Parathyroid adenoma (tissue), 2 donors: ENCODE measurements around the gene SOBP.

Source experiments
- H2AFZ ChIP-seq: fragments of 300-600 bp; sonication (generic); one replicate; pipeline ENCODE4 v1.7.0; 2017; ENCODE audit warnings: antibody characterized with exemption, mild to moderate bottlenecking
- H3K27ac ChIP-seq: fragments of 300-600 bp; sonication (generic); one replicate; pipeline ENCODE4 v1.7.0; 2017
- H3K27me3 ChIP-seq: fragments of 300-600 bp; sonication (generic); one replicate; pipeline ENCODE4 v1.7.0; 2017; ENCODE audit warnings: low read length; ENCODE audit not compliant: control insufficient read depth, insufficient read depth
- H3K36me3 ChIP-seq: fragments of 300-600 bp; sonication (generic); one replicate; pipeline ENCODE4 v1.7.0; 2017; ENCODE audit warnings: low read length; ENCODE audit not compliant: control insufficient read depth, insufficient read depth
- H3K4me1 ChIP-seq: fragments of 300-600 bp; sonication (generic); one replicate; pipeline ENCODE4 v1.7.0; 2017; ENCODE audit warnings: control low read depth
- H3K4me2 ChIP-seq: fragments of 300-600 bp; sonication (generic); one replicate; pipeline ENCODE4 v1.7.0; 2017; ENCODE audit warnings: low read length
- H3K4me3 ChIP-seq: fragments of 300-600 bp; sonication (generic); one replicate; pipeline ENCODE4 v1.7.0; 2017; ENCODE audit warnings: low read depth, low read length
- H3K79me2 ChIP-seq: fragments of 300-600 bp; sonication (generic); one replicate; pipeline ENCODE4 v1.7.0; 2017; ENCODE audit warnings: control low read depth
- H3K9ac ChIP-seq: fragments of 300-600 bp; sonication (generic); one replicate; pipeline ENCODE4 v1.7.0; 2017; ENCODE audit warnings: mild to moderate bottlenecking
- H3K9me3 ChIP-seq: fragments of 300-600 bp; sonication (generic); one replicate; pipeline ENCODE4 v1.7.0; 2017; ENCODE audit warnings: low read length; ENCODE audit not compliant: control insufficient read depth
- TF ChIP-seq, protein P1 (sequence below): fragments of 300-600 bp; sonication (generic); IDR thresholded peaks from one replicate; pipeline ENCODE4 v1.7.0; 2017; ENCODE audit warnings: antibody characterized with exemption, mild to moderate bottlenecking
- donor health status: primary hyperparathyroidism.

SOBP gene

GRCh38 chr6:107585815-107586435, 96.0 kb downstream of the SOBP start:
- H3K4me3 ChIP-seq = no peak overlapping the region
- H3K27ac ChIP-seq = no peak overlapping the region
- no peaks in the 10 kb centered on the region for H3K4me1 ChIP-seq
- H3K27me3 ChIP-seq = no peaks in the 10 kb centered on the region
- no peak overlapping the region for H3K4me2 ChIP-seq
- H3K36me3 ChIP-seq = no peaks in the 10 kb centered on the region
- no peaks in the 10 kb centered on the region for H3K9me3 ChIP-seq
- no peak overlapping the region for H3K9ac ChIP-seq
- TF ChIP-seq, protein P1, sequence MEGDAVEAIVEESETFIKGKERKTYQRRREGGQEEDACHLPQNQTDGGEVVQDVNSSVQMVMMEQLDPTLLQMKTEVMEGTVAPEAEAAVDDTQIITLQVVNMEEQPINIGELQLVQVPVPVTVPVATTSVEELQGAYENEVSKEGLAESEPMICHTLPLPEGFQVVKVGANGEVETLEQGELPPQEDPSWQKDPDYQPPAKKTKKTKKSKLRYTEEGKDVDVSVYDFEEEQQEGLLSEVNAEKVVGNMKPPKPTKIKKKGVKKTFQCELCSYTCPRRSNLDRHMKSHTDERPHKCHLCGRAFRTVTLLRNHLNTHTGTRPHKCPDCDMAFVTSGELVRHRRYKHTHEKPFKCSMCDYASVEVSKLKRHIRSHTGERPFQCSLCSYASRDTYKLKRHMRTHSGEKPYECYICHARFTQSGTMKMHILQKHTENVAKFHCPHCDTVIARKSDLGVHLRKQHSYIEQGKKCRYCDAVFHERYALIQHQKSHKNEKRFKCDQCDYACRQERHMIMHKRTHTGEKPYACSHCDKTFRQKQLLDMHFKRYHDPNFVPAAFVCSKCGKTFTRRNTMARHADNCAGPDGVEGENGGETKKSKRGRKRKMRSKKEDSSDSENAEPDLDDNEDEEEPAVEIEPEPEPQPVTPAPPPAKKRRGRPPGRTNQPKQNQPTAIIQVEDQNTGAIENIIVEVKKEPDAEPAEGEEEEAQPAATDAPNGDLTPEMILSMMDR = no peak
- H3K79me2 ChIP-seq = no peaks in the 10 kb centered on the region
- no peak overlapping the region for H2AFZ ChIP-seq

GRCh38 chr6:107587451-107587850, 97.5 kb downstream of the SOBP start:
- H3K9ac ChIP-seq = no peak overlapping the region
- H3K27me3 ChIP-seq = no peaks in the 10 kb centered on the region
- H3K79me2 ChIP-seq = no peaks in the 10 kb centered on the region
- no peaks in the 10 kb centered on the region for H3K36me3 ChIP-seq
- no peak overlapping the region for H3K4me2 ChIP-seq
- no peak overlapping the region for H2AFZ ChIP-seq
- no peaks in the 10 kb centered on the region for H3K9me3 ChIP-seq
- no peak overlapping the region for H3K4me3 ChIP-seq
- no peaks in the 10 kb centered on the region for H3K4me1 ChIP-seq
- no peak overlapping the region for H3K27ac ChIP-seq
- TF ChIP-seq, protein P1 = no peak

- Histone ChIP-seq H3K4me2 (no peak overlapping the region), H3K79me2 (no peaks in the 10 kb centered on the region), H3K4me3 (no peak overlapping the region), H3K27ac (no peak overlapping the region), H3K9me3 (no peaks in the 10 kb centered on the region), H2AFZ (no peak overlapping the region), H3K36me3 (no peaks in the 10 kb centered on the region), H3K9ac (no peak overlapping the region), H3K4me1 (no peaks in the 10 kb centered on the region), H3K27me3 (no peaks in the 10 kb centered on the region)
- TF ChIP-seq, protein P1 = no peak
Measured at GRCh38 chr6:107589199-107589598, 99.3 kb downstream of the SOBP start.

- no peak overlapping the region for H3K4me3 ChIP-seq
- H3K4me2 ChIP-seq = no peak overlapping the region
- H3K9me3 ChIP-seq = no peaks in the 10 kb centered on the region
- TF ChIP-seq, protein P1 = no peak
- H3K79me2 ChIP-seq = no peaks in the 10 kb centered on the region
- no peaks in the 10 kb centered on the region for H3K4me1 ChIP-seq
- no peak overlapping the region for H2AFZ ChIP-seq
- H3K9ac ChIP-seq = no peak overlapping the region
- H3K36me3 ChIP-seq = no peaks in the 10 kb centered on the region
- H3K27me3 ChIP-seq = no peaks in the 10 kb centered on the region
- no peak overlapping the region for H3K27ac ChIP-seq
Measured at GRCh38 chr6:107589934-107590333, 100.0 kb downstream of the SOBP start.

DNA sequence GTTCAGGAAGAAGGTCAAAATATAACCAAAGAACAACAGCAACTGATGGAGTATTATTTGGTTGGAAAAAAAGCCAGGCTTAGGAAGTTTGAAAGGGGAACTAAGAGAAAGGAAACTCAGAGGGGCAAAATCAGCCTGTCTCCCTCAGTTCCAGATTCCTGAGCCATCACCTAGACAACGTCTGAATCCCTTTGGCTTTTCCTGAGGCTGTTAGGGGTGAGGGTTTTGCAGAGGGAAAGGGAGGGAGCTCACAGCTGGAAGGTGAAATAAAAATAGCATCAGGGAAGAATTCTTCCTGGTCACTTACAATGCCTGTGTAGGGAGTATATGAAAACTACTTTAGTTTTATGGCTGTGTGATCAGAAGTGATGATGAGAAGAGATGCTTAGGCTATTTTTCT, 100.5 kb downstream of the SOBP start:
- Histone ChIP-seq H3K79me2 (no peaks in the 10 kb centered on the region), H3K27me3 (no peaks in the 10 kb centered on the region), H2AFZ (no peak overlapping the region), H3K27ac (no peak overlapping the region), H3K4me2 (no peak overlapping the region), H3K9ac (no peak overlapping the region), H3K36me3 (no peaks in the 10 kb centered on the region), H3K4me3 (no peak overlapping the region), H3K9me3 (no peaks in the 10 kb centered on the region), H3K4me1 (no peaks in the 10 kb centered on the region)
- TF ChIP-seq, protein P1 = no peak
